NB4 (cell line): Measurements from ENCODE around the gene SLX9.

ENCODE experiments used
- POLR2A ChIP-seq: IDR thresholded peaks from 2 replicates; pipeline ENCODE4 v1.6.1; 2011; ENCODE audit warnings: mild to moderate bottlenecking; ENCODE audit not compliant: insufficient read length; ENCODE audit errors: extremely low read depth
- TF ChIP-seq, protein P1 (sequence below): IDR thresholded peaks from one replicate; pipeline ENCODE4 v1.5.1; 2012; ENCODE audit warnings: low read depth, low read length

DNA sequence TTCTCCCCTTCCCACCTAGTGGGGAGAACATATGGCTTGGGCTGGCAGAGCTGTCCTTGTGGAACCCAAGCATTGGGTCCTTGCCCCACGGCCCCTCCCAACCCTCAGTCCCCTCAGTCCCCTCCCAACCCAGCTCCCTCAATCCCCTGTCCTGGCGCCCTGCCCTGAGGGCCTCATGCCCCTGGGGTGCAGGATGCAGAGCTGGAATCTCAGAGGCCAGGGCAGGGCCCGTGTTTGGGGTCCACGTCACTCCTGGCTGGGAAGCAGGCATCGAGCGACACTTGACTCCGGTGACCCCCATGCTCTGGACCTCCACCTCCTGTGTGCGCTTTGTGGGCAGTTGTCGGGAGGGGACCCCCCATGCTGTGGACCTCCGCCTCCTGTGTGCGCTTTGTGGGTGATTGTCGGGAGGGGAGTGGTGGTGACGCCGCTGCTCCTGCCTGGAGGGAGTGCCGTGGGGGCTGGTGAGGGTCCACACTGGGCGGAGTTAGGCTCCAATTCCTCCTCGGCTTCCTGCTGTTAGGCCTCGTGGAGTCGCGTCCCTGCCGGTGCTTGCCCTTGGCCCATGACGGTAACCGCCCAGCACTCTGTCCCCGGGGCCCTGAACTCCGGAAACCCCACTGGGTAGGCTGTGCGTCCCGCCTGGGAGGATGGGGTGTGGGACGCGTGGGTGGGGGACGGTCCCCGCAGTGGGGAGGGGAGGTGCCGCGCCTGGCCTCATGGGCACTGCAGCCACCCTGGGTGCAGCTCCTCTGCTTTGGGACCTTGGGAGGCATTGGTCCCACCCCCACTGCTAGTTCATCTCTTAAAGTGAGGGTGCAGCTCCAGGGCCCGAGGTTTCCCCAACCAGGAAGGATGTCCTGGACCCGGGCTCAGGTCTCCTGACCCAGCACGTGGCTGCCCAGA, 31.2 kb downstream of the SLX9 start:
- TF ChIP-seq, protein P1, sequence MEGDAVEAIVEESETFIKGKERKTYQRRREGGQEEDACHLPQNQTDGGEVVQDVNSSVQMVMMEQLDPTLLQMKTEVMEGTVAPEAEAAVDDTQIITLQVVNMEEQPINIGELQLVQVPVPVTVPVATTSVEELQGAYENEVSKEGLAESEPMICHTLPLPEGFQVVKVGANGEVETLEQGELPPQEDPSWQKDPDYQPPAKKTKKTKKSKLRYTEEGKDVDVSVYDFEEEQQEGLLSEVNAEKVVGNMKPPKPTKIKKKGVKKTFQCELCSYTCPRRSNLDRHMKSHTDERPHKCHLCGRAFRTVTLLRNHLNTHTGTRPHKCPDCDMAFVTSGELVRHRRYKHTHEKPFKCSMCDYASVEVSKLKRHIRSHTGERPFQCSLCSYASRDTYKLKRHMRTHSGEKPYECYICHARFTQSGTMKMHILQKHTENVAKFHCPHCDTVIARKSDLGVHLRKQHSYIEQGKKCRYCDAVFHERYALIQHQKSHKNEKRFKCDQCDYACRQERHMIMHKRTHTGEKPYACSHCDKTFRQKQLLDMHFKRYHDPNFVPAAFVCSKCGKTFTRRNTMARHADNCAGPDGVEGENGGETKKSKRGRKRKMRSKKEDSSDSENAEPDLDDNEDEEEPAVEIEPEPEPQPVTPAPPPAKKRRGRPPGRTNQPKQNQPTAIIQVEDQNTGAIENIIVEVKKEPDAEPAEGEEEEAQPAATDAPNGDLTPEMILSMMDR: no peak
- no peak for TF ChIP-seq POLR2A
